Head of caudate nucleus (tissue), 42 donors: ENCODE results near the gene ACTA1.

ENCODE experiments used
- DNase-seq, 42 donors: peaks; one replicate each; pipeline versions ENCODE4 v3.0.0 to v3.0.0-alpha.2; 2020 to 2021; ENCODE audit warnings: mixed read lengths in 7 of 42
- intact Hi-C: fragments of 100-400 bp; cut with DNase I; formaldehyde crosslinking; loops from one replicate; pipeline ENCODE4 v1.15.0; 2022

The ACTA1 gene

GRCh38 chr1:229385853-229386456 is 47.9 kb downstream of the ACTA1 start:
- intact Hi-C loops, result no loop called here
- DNase-seq, result no peak

- no peak for DNase-seq
- intact Hi-C loops, result no loop called here
These were observed 49.1 kb downstream of the ACTA1 start for GRCh38 chr1:229384822-229385221.

GRCh38 chr1:229383961-229384360 is 49.9 kb downstream of the ACTA1 start:
- DNase-seq, result no peak
- intact Hi-C loops, result no loop called here

- intact Hi-C loops, result no loop called here
- no peak for DNase-seq
These were observed 50.7 kb downstream of the ACTA1 start for GRCh38 chr1:229383188-229383587.
